IPS-18a (cell line): ENCODE measurements around the gene ZNF99.
"Not testable (repeated sequence)": the region's sequence is repeated elsewhere in the genome, so short reads cannot be mapped to it uniquely, and the experiment has no call there.

Source experiments
- H3K27ac ChIP-seq: one replicate; pipeline ENCODE4 v1.5.1; 2013; ENCODE audit warnings: low read length
- H3K27me3 ChIP-seq: one replicate; pipeline ENCODE4 v1.6.1; 2013; ENCODE audit warnings: mild to moderate bottlenecking, low read length; ENCODE audit not compliant: control insufficient read depth, insufficient read depth
- H3K36me3 ChIP-seq: one replicate; pipeline ENCODE4 v1.6.1; 2013; ENCODE audit warnings: low read depth, low read length; ENCODE audit not compliant: control insufficient read depth
- H3K4me1 ChIP-seq: one replicate; pipeline ENCODE4 v1.6.1; 2013; ENCODE audit warnings: low read depth, low read length; ENCODE audit not compliant: control insufficient read depth
- H3K4me3 ChIP-seq: one replicate; pipeline ENCODE4 v1.5.1; 2013; ENCODE audit warnings: low read length
- H3K9ac ChIP-seq: one replicate; pipeline ENCODE4 v1.6.1; 2013; ENCODE audit warnings: mild to moderate bottlenecking, low read length, moderate library complexity
- H3K9me3 ChIP-seq: one replicate; pipeline ENCODE4 v1.6.1; 2013; ENCODE audit warnings: low read depth, low read length; ENCODE audit not compliant: control insufficient read depth

ZNF99 gene

GRCh38 chr19:22783651-22784410 is at the start of gene ZNF99:
ZNF99 (minus strand) TSS chr19:22784151; CDS start chr19:22784016, 135 bp downstream.
- H3K36me3 ChIP-seq: no peaks in the 10 kb centered on the region
- no peak within 1 kb of the TSS for H3K27ac ChIP-seq
- no peaks in the 10 kb centered on the region for H3K27me3 ChIP-seq
- no peak within 1 kb of the TSS for H3K4me3 ChIP-seq
- peaks cover 62% of the 10 kb centered on the region for H3K9me3 ChIP-seq
- no peak within 1 kb of the TSS for H3K9ac ChIP-seq
- no peaks in the 10 kb centered on the region for H3K4me1 ChIP-seq

- H3K4me3 ChIP-seq: no peak within 1 kb of the TSS
- no peaks in the 10 kb centered on the region for H3K4me1 ChIP-seq
- no peaks in the 10 kb centered on the region for H3K36me3 ChIP-seq
- no peak within 1 kb of the TSS for H3K27ac ChIP-seq
- H3K27me3 ChIP-seq: no peaks in the 10 kb centered on the region
- peaks cover 59% of the 10 kb centered on the region for H3K9me3 ChIP-seq
- H3K9ac ChIP-seq: no peak within 1 kb of the TSS
These were observed 48.2 kb upstream of the ZNF99 start, which contains the start of gene ZNF723 for GRCh38 chr19:22832031-22832762. ZNF723 (plus strand) TSS chr19:22832291; CDS start chr19:22832380, 89 bp downstream.

GRCh38 chr19:22831211-22831610 is 47.3 kb upstream of the ZNF99 start:
- peaks cover 61% of the 10 kb centered on the region for H3K9me3 ChIP-seq
- H3K36me3 ChIP-seq: no peaks in the 10 kb centered on the region
- H3K4me3 ChIP-seq: no peak overlapping the region
- no peaks in the 10 kb centered on the region for H3K27me3 ChIP-seq
- no peaks in the 10 kb centered on the region for H3K4me1 ChIP-seq
- H3K27ac ChIP-seq: no peak overlapping the region
- H3K9ac ChIP-seq: no peak overlapping the region

- peaks cover 95% of the 10 kb centered on the region for H3K9me3 ChIP-seq
- H3K36me3 ChIP-seq: no peaks in the 10 kb centered on the region
- H3K27ac ChIP-seq: no peak overlapping the region
- H3K9ac ChIP-seq: no peak overlapping the region
- H3K27me3 ChIP-seq: no peaks in the 10 kb centered on the region
- no peak overlapping the region for H3K4me3 ChIP-seq
- no peaks in the 10 kb centered on the region for H3K4me1 ChIP-seq
These were observed 30.2 kb upstream of the ZNF99 start for GRCh38 chr19:22814124-22814523.

GRCh38 chr19:22807061-22807835 is 23.3 kb upstream of the ZNF99 start:
- H3K27me3 ChIP-seq: no peaks in the 10 kb centered on the region
- H3K36me3 ChIP-seq: no peaks in the 10 kb centered on the region
- no peak overlapping the region for H3K4me3 ChIP-seq
- no peaks in the 10 kb centered on the region for H3K4me1 ChIP-seq
- H3K27ac ChIP-seq: no peak overlapping the region
- H3K9me3 ChIP-seq: peaks cover 60% of the 10 kb centered on the region
- H3K9ac ChIP-seq: no peak overlapping the region

GRCh38 chr19:22806418-22806817 is 22.5 kb upstream of the ZNF99 start:
- Histone ChIP-seq H3K36me3 (no peaks in the 10 kb centered on the region), H3K27me3 (no peaks in the 10 kb centered on the region), H3K9me3 (peaks cover 60% of the 10 kb centered on the region), H3K9ac (no peak overlapping the region), H3K27ac (no peak overlapping the region), H3K4me1 (no peaks in the 10 kb centered on the region), H3K4me3 (no peak overlapping the region)

GRCh38 chr19:22797040-22797439 is 13.1 kb upstream of the ZNF99 start:
- Histone ChIP-seq H3K4me1 (no peaks in the 10 kb centered on the region), H3K9ac (no peak overlapping the region), H3K9me3 (peaks cover 64% of the 10 kb centered on the region), H3K27ac (no peak overlapping the region), H3K27me3 (no peaks in the 10 kb centered on the region), H3K4me3 (no peak overlapping the region), H3K36me3 (no peaks in the 10 kb centered on the region)

- not testable (repeated sequence) for H3K27ac ChIP-seq, H3K4me3 ChIP-seq, H3K36me3 ChIP-seq, H3K27me3 ChIP-seq, H3K9ac ChIP-seq, H3K4me1 ChIP-seq
- peaks cover 59% of the 10 kb centered on the region for H3K9me3 ChIP-seq
These were observed 8.9 kb upstream of the ZNF99 start for GRCh38 chr19:22792863-22793262.

GRCh38 chr19:22735911-22736645 is 47.9 kb downstream of the ZNF99 start:
- Histone ChIP-seq H3K4me3 (no peak overlapping the region), H3K9ac (no peak overlapping the region), H3K27me3 (no peaks in the 10 kb centered on the region), H3K27ac (no peak overlapping the region), H3K9me3 (peaks cover 82% of the 10 kb centered on the region), H3K4me1 (no peaks in the 10 kb centered on the region), H3K36me3 (no peaks in the 10 kb centered on the region)

- no peak overlapping the region for H3K4me3 ChIP-seq
- no peaks in the 10 kb centered on the region for H3K4me1 ChIP-seq
- H3K9ac ChIP-seq: no peak overlapping the region
- no peak overlapping the region for H3K27ac ChIP-seq
- no peaks in the 10 kb centered on the region for H3K36me3 ChIP-seq
- H3K9me3 ChIP-seq: peaks cover 85% of the 10 kb centered on the region
- H3K27me3 ChIP-seq: no peaks in the 10 kb centered on the region
These were observed 50.3 kb downstream of the ZNF99 start for GRCh38 chr19:22733691-22734090.

GRCh38 chr19:22728214-22728613 is 55.7 kb downstream of the ZNF99 start:
- H3K4me3 ChIP-seq, H3K36me3 ChIP-seq, H3K27ac ChIP-seq, H3K4me1 ChIP-seq, H3K9ac ChIP-seq, H3K27me3 ChIP-seq: not testable (repeated sequence)
- H3K9me3 ChIP-seq: peaks cover 80% of the 10 kb centered on the region
